Suppressor macrophage treated with lipopolysaccharide for 4 hours (primary cell): ENCODE measurements around the gene FKBP15.

Experiments
- DNase-seq: peaks from one replicate; pipeline ENCODE4 v3.0.0-alpha.2; 2020

The FKBP15 gene

DNA sequence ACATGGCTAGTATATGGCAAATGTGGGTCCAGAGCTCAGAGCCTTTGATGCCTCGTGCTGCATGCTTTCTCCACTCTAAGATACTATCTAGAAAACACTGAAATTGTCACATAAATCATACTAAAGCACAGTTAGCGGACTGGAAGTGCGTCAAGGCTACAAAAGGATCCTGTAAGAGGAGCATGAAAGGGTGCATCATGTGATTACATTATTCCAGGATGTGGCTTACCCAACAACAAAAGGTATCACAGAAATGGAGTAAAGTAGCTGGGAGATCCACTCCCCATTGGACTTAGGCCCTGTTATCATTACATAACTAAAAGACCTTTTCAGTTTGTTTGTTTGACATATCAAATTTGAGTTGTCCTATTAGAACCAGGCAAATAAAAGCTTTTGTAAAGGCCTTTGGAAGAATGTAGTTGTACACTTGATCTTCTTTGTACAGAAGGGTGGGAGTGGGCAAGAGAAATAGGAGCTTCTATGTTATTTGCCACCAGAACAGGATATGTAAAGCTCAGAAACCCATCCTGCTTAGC lies 7.1 kb upstream of the FKBP15 start:
- DNase-seq = no peak

DNA sequence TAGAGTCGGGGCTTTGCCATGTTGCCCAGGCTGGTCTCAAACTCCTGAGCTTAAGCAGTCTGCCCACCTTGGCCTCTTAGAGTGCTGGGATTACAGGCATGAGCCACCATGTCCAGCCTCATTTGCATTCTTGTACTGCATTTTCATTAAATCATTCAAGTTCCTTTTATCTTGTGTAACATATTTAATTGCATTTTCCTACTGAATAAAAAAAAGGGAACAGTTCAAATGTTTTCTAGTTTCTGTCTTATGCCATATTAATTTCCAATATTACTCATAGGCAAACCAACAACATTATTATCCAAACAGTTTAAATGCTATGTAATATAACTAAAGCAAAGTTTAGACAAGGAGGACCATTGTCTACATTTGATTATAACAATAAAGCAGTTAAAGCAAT lies 6.4 kb upstream of the FKBP15 start:
- peak; percentile 55 for DNase-seq

DNA sequence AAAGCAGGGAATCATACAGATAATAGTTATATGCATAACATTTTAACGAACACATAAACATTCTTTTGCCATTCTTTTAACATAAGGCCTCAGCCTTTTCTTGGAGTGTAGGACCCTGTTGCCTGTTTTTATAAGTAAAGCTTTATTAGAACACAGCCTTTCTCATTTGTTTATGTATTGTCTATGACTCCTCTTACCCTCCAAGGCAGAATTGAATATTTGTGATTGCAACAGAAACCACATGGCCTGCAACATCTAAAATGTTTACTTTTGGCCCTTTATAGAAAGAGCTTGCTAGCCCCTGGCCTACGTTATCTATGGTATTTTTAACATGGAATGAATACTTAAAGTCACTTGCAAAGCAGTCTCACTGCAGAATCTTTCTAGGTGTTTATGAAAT lies 2.9 kb upstream of the FKBP15 start:
- DNase-seq = no peak

DNA sequence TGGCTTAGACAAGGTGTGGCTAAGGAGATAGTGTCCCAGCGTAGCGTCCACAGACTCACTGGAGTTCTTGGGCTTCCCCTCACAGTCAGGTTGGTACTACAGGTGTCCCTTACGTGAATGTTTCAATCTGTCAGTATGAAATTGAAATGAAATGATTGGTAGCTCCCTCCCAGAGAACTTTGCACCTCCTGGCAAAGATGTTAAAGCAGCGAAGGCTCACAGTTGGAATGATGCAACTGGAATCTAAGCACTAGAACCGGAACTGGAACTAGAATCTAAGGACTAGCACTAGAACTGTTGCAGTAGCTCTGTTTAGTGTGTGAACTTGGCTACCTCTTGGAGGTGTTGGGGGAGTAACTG lies 1.4 kb upstream of the FKBP15 start:
- DNase-seq = peak; percentile 62

DNA sequence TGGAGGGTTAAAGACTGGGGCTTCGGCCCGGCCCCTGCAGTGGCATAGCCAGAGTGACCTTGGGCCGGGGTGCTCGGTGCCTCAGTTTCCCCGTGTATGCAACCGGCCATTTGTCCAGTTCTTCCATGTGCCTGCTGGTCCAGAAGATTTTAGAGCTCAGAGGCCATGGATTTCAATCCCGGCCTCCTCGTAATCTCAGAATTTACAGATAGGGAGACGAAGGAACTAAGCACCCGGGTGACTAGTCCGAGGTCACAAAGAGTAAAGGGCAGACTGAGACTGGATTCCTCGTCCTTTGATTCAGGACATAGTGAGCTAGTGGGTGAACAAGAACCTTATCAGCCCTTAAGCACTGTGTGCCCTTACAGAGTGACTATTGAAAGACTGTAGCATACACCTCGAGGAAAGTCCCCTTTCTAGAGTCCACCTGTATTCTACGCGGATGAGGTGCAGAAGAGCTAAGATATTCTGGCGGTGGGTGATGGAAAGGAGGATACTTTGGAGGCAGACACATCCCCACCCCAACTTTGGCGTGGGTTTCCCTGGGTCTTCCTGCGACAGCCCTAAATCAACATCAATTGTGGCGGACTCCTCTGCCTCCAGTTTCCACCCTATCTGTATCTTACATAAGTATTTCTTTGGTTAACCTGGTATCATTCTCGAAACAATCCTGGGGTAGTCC lies 864 bp upstream of the FKBP15 start:
- peak; percentile 30 for DNase-seq

DNA sequence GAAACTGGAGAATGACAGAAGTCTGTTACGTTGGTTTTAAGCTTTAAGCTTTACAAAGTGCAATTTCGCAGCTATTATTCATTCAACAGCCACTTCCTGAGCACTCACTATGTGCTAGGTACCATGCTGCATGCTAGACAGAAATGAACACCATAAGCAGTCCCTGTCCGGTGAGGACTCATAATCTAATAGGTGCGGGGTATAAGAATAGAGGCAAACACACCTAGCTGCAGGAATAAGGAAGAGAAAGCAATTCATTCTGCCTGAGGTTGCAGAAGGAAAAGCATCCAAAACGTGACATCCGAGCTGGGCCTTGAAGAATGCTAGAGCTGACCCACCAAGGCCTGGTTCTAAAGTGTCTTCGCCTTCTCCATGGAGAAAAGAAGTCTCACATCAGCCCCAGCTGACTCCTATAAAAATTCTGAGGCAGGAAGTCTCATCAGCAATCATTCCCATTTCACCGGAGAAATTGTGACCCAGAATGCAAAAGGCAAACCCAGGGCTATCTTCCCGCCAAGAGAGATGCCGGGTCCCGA lies 542 bp downstream of the FKBP15 start:
- DNase-seq = no peak

DNA sequence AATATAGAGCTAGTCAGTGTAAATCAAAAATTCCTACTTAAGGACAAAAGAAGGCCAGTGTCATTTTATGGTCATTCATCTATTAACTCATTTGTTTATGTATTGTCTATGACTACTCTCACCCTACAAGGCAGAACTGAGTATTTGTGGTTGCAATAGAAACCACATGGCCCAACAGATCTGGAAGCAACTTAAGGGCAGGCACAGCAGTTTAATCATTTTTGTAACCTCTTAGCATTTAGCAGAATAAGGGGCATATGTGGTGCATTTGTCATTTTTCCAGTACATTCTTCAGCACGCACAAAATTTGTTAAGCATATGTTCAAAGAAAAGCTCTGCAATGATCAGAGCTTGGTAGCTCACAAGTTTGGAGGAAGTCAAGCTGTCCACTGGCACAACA lies 1.1 kb downstream of the FKBP15 start:
- DNase-seq = peak; percentile 85

DNA sequence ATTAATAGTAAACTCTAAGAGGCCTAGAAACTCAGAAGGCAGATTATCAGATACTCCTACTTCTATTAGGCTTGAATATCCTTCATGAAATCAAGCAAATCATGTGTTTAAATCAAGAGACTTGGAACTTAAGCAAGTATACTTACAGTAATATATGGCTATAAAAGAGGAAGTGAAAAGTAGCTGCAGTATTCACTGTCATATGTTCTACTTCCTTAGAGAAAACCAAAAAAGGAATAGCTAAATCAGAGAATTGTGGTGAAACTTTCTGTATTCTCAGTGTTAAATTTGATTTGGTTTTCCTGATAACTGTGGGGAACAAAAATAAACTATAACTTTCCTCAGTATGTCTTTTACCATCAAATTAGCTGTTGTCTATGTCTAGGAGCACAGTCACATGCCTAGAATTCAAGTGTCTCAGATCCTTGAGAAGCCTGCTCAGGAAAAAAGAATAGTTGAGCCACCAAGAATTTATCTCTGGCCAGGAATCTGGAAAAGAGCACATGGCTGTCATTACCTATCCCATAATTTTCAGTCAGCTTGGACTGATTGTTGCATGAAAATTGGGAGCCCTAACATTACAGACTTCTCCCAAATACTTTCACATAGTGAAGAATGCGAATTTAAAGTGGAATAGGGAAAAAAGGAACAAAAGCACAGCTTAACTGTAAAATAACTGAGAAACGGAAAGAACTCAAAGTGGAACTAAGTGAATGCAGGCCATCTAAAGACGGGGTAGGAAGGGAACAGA lies 1.7 kb downstream of the FKBP15 start:
- peak; percentile 87 for DNase-seq

DNA sequence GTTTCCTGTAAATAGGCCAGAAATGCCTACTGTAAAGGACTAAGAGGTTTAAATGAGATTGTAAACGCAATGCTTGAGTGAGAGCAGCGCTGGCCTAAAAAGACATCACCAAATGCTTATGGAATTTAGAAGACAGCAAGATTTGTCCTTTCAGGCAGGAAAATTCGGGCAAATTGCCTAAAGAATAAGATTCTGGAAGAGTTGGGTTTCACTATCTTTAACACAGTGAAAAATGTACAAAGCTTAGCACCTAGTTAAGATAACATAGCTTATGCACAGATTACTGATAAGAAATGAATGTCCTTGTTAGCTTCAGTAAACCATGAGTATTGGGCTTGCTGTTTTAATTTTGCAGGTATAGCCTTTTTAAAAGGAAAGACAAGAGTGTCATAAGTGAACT lies 4.7 kb downstream of the FKBP15 start:
- DNase-seq = no peak

DNA sequence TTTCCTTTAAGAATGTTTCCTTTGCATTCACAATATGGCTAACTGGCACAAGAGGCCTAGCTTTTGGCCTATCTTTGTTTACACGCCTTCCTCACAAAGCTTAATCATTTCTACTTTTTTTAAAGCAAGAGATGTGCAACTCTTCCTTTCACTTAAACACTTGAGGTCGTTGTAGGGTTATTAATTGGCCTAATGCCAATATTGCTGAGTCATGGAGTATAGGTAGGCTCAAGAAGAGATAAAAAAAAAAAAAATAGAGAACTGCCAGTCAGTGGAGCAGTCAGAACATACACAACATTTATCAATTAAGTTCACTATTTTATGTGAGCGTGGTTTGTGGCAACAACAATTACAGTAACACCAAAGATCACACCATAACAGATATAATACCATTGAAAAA lies 5.9 kb downstream of the FKBP15 start:
- peak; percentile 32 for DNase-seq

DNA sequence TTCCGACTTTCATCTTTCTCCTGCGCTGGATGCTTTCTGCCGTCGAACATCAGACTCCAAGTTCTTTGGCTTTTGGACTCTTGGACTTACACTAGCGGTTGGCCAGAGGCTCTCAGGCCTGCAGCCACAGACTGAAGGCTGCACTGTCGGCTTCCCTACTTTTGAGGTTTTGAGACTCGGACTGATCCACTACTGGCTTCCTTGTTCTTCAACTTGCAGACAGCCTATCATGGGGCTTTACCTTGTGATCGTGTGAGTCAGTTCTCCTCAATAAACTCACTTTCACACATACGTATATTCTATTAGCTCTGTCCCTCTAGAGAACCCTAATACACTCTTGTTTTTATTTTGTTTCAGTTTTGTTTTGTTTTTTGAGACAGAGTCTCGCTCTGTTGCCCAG lies 10.3 kb downstream of the FKBP15 start:
- peak; percentile 70 for DNase-seq

DNA sequence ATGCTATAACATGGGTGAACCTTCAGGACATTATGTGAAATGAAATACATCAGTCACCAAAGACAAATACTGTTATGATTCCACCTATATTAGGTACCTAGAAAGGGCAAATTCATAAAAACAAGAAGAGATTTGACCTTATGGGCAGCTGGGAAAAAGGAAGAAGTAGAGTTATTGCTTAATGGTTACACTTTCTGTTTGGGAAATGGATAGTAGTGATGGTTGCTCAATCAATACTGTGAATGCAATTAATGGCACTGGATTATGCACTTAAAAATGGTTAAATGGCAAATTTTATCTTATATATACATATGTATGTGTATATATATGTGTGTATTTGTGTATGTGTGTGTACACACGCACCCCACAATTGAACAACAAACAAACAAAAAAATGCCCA lies 15.2 kb downstream of the FKBP15 start:
- DNase-seq = peak; percentile 78

DNA sequence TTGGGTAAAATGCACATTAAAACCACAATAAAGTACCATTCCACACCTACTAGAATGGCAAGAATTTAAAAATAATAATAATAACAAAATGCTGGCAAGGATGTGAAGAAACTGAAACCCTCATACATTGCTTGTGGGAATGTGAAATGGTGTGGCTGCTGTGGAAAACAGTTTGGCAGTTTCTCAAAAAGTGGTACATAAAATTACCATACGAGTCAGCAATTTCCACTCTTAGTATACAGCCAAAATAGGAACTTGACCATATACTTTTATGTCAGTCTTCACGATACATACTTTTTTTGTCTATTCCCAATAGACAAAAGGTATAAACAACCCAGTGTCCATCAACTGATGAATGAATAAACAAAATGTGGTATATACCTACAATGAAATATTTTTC lies 15.6 kb downstream of the FKBP15 start:
- peak; percentile 55 for DNase-seq

DNA sequence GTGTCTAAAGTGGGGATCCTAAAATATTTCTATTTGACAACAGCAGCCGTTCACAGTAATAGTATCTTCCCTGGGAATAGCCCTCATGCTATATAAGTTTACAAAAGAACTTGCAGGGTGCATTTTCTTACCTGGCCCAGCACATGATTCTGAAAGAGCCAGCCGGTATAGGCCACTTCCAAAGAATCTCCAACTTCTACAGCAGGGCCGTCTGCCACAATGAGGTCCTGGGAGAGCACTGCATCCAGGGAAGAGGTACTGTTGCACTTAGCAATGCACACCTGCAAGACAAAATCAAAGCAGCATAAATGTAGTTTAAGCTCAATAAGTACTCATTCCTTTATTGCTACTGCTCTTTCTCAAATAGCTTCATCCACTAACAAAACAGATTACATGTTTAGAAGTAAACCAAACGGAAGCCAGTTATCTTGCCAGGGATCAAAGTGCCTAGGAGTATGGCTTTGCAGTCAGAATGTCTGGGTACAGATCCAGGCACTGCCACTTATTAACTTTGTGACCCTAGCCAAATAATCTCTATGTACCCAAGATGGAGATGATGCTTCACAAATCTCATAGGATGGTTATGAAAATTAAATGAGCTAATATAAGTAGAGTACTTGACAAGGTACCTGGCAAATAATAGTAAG lies 21.3 kb downstream of the FKBP15 start:
- DNase-seq = no peak

DNA sequence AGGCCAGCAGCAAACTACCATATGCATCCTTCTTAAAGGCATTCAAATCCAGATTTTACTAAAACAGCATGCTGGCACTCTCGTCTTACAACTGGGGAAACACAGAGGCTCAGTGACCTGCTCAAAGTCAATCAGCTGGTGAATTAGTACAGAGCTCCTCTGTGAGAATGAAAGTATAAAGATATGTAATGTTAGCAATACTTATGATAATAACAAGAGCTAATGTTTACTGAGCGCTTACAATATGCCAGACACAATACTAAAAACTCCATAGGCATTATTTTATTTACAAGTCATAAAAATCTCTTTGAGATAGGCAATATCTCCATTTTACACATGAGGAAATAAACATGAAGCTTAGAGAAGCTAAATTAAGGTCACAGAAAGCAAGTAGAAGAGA lies 28.6 kb downstream of the FKBP15 start:
- DNase-seq = no peak

DNA sequence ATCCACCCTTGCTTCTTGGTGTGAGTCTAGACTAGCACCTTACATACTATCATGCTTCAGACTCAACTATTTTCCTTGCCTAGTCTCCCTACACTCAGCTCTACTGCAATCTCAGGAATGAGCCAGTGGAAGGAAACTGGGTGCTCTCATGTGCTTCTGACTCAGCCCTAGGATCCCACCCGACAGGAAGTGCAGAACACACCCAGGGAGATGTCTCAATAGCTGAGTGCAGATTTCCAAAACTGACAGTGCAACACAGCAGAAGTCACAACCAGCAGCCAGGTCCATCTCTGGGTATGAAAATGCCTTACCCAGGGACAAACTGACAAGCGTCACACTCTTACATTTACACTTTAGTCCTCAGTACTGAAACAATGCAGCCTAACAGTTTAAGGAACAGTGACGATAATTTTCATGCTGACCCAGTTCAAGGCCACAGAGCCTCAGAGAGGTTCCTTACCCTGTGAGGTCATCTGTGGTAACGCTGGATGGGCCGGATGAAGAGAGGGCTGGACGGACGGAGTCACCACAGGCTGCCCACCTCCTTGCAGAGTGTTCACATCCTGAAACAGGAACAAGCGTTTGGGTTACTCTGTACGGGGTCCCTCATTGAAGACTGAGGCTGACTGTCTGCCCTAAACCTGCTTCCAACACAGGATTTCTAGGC lies 33.0 kb downstream of the FKBP15 start:
- DNase-seq = peak; percentile 95

DNA sequence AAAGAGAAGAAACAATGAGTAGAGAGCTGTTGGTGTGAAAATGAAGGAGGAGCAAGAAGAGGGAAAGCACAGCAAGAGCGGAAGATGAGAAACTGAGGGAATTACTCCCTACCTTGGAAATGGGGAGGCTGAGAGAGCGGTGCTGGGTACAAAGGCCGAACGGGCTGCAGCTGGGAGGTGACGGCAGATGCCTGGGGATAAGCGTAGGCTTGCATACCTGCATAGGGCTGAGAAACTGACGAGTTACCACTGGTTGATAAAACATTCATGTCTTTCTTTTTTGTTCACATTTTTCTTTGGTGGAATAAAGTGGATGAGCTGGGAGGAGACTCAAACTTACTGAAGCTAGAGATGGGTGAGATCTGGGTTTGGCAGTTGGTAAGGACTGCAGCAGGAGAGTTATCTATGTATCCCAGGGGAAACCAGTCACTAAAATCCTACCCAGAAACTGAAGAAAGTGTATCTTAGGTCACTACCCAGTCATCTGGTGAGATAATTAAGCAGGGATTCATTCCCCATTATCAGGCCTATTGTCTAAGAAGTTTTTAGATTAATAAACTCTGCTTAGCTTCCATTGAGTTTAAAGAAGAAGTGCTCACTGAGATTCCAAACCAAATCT lies 34.8 kb downstream of the FKBP15 start:
- DNase-seq = no peak

DNA sequence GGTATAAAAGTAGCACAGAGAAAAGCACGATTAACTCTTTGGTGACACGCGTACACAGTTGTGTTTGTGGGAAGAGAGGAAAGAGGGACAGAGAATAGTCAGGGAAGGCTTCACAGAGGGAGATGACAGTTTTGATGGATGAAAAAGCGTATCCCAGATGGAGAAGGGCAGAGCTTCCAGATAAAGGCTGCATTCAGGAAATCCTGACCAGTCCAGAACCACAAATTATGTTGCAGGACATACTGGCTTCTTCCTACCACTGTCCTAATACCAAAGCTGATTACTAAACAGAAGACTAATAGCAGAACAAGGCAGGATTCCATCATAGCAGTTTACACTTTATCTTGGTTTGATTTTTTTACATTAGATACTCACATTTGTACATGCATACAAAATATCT lies 35.8 kb downstream of the FKBP15 start:
- DNase-seq = no peak

DNA sequence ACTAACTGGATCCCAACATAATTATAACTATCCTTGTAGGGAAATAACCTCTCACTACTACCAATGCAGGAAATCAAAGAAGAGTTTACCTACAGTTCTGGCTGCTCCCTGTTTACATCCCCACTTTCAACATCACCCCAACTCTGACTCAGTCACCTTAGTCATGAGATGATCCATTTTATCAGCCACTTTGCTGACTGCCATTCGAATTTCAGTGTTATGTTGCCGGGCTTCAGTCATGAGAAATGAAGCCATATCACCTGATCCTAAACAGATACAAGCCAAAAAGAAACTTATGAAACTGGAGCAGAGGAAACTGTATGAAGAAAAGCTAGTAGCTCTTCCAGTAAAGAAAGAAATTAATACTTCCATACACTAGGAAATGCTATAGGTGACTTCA lies 36.5 kb downstream of the FKBP15 start:
- DNase-seq = peak; percentile 58

DNA sequence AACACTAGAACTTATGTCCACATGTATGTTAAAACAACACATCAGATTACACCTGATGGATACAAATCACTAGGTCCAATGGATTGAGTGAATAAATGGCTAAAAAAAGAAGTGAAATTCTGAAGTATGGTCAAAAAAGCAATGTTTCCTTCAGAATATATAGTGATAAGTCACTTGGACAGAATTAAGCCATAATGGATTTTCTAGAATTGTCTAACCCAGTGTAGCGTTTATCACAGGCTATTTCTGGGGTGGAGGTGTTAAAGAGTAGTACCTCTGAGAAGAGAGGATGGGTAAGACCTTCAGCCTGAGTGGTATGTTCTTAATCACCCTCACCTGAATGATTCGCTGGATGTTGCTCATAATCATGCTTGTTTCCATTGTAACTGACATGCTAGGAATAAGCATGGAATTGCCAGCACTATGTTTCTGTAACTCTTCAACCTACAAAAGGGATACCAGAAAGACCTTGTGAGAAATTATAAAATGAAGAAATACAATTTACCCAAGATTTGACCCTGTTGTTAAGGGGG lies 37.1 kb downstream of the FKBP15 start:
- DNase-seq = no peak

DNA sequence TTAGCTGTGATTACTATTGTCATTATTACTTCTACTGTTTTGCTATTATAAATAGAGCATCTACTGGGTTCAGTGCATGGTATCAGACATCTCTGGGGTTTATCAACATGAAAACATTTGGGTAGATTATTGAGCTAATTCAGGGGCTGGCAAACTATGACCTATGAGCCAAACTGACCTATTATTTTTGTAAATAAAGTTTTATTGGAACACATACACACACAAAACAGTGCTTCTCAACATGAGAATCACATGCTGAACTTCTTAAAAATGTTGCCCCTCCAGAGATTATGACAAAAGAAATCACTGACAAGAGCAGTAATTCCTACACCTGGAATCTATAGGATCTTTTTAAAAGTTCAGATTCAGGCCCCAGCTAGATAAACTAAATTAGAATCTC lies 39.9 kb downstream of the FKBP15 start:
- no peak for DNase-seq

DNA sequence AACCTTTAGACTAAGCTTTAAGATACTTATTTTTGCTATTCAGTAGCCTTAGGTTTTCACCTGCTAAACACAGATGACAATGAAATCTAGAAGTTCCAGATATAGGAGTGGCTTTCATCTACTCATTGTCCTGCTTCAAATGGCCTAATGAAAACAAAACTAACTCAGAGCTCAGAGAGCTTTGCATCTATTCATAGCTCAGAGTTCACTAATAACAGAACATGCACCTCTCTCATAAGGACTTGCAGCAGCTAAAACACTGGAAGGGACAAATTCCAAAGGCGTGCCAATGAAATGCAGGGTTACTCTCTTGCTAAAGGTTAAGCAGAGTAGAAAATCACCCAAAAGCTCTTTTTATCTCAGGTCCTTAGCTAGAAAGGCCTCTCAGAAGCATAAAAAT lies 41.2 kb downstream of the FKBP15 start:
- no peak for DNase-seq

DNA sequence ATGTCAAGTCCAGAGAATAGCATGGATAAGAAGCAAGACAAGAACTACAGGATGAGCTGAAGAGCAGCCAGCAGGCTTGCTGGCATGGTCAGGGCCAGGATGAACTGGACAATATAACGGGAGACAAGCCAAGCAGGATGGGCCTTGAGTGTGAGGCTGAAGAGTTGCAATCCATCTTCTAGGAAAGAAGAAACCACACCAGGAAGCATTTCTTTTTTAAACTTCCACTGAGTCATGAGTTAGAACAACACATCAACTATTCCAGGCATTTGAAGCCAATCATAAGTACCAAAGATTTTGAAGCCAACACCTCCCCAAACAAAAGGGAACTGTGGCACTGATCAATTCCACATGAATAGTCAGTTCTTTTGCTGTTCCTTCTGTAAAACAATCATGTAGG lies 43.0 kb downstream of the FKBP15 start:
- no peak for DNase-seq
